ENCODE measurements around the gene PGM2.

PGM2 gene

DNA sequence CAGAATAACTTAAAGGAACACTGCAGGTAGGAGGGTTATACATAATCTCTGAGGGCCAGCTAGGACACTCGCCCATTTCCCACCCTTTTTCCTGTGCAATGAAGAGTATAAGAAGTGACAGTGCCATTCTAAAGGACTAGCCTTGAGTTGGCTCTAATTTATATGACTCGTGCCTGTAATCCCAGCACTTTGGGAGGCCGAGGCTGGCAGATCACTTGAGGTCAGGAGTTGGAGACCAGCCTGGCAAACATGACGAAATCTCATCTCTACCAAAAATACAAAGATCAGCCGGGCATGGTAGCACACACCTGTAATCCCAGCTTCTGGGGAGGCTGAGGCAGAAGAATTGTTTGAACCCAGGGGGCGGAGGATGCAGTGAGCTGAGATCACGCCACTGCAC, 68.8 kb downstream of the PGM2 start:
- in situ Hi-C loops (cut with MboI; ENCODE audit: low sequenced_read_pairs): no loop called here

DNA sequence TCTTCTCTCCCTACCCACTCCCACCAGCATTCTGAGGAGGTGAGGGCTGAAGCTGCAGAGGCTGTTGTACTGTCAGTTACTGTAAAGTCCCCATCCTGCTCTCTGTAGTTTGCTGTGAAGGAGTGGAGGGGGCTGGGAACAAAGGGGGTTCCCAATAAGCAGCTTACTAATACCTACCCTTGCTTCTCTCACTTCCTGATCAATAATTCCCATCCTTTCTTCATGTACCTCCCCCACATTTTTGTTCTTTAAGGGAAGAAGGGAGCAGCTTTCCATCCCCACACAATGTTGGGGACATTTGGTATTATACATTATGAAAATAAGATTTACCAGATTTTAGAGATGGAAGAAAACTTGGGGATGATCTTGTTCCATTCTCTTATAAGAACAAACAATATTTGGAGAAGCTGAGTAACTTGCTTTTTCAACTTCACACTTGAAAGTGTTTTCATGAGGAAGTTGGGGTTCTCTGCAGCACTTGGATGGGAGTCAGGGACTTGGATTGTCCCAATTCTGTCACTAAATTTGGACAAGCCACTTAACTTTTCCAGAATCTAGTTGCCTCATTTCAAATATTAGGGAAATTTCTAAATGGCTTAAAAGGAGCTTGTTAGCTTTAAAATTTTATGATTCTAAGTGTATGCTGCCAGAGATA, 69.8 kb downstream of the PGM2 start:
- in situ Hi-C loops (cut with MboI; ENCODE audit: low sequenced_read_pairs): no loop called here

DNA sequence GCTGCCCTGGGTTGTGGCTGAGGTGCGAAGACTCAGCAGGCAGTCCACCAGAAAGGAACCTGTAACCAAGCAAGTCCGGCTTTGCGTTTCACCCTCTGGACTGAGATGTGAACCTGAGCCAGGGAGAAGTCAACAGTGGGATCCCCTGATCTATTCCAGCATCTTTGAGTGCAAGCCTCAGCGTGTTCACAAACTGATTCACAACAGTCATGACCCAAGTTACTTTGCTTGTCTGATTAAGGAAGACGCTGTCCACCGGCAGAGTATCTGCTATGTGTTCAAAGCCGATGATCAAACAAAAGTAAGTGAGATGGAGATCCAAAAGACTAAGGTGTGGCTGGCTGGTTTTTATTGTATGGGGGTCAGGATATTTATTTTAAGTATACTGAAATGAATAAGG, 75.7 kb downstream of the PGM2 start:
- in situ Hi-C loops (cut with MboI; ENCODE audit: low sequenced_read_pairs): no loop called here

DNA sequence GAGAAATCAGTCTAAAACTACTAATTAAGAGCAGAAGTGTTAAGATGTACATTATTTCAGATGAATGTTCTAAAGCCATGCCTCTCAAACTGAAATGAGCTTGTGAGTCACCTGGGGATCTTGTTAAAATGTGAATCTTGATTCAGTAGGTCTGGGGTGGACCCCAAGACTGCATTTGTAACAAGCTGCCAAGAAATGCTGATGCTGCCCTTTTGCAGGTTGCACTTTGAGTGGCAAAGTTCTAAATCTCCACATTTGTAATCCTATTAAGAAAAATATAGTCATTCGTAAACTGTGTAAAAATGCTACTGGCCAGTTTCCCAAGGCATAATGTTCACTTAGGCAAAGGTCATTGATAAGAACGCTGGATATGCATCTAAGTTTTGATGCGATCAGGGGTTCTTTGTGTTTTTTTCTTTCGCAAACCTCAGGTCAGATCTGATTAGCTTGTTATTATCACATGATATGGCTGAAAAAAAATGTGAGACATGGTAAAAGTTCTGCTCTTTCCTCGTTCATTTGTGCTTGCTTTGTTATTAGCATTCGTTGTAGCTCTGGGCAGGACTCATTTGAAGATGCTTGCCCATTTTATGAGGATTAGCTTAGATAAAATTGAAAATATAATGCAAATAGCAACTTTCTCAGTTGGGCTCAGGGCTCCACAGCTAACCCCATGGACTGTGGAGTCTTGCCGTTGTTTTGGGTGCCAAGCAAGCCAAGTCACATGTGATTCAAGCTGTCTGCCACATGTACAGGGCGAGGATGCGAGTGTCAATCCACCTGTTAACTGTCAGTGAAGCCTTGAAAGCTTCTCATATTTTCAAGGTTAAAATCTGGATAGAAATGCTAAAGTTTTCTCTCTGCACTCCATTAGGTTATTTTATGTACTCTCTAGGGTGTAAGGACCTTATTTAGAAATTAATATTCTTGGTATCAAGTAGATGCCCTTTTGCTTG, 76.5 kb downstream of the PGM2 start:
- in situ Hi-C loops (cut with MboI; ENCODE audit: low sequenced_read_pairs): no loop called here

DNA sequence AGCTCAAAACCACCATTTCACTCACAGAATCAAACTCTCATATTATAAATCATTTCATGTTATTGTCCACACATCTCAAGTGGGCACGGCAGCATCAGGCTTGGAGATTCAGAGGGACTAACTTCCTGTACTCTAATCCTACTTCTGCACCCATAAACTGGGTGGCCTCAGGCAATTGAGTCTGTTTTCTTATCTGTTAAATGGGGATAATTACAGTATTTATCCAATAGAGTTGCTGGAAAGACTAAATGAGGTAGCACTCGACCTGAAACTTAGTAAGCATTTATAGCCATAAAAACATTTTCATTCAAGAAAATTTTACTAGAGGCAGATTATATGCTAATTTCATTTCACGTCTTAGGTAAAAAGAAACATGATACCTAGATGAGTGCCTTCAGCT, 77.4 kb downstream of the PGM2 start:
- in situ Hi-C loops (cut with MboI; ENCODE audit: low sequenced_read_pairs): no loop called here

DNA sequence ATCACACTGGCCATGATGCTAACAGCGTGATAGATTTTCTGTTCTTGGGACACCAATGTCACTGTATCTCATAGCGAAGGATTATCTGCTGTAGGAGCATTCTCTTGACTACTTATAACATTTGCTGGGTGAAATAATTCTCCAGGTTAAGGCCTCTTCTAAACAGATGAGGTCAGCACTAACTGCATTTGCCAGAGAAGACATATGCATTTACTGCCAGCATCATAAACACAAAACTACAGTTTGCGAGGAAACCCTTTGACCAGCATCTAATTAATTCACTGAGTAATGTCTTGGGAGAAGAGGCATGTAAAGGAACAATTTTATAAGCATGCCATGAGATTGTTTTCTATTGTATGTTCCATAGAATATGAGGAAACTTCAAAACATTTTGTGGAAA, 78.3 kb downstream of the PGM2 start:
- in situ Hi-C loops (cut with MboI; ENCODE audit: low sequenced_read_pairs): no loop called here

DNA sequence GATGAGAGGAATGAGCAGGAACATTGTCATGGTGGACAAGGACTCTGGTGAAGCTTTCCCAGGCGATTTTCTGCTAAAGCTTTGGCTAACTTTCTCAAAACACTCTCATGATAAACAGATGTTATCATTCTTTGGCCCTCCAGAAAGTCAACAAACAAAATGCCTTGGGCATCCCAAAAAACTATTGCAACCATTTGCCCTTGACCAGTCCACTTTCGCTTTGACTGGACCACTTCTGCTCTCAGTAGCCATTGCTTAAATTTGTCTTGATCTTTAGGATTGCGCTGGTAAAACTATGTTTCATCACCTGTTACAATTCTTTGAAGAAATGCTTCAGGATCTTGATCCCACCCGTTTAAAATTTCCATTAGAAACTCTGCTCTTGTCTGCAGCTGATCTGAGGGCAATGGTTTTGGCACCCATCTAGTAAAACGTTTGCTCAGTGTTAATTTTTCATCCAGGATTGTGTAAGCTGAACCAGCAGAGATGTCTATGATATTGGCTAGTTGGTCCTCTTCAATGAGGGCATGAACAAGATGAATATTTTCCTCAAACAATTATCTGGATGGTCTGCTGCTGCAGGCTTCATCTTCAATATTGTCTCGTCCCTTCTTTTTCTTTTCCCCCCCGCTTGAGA, 79.2 kb downstream of the PGM2 start:
- in situ Hi-C loops (cut with MboI; ENCODE audit: low sequenced_read_pairs): no loop called here

DNA sequence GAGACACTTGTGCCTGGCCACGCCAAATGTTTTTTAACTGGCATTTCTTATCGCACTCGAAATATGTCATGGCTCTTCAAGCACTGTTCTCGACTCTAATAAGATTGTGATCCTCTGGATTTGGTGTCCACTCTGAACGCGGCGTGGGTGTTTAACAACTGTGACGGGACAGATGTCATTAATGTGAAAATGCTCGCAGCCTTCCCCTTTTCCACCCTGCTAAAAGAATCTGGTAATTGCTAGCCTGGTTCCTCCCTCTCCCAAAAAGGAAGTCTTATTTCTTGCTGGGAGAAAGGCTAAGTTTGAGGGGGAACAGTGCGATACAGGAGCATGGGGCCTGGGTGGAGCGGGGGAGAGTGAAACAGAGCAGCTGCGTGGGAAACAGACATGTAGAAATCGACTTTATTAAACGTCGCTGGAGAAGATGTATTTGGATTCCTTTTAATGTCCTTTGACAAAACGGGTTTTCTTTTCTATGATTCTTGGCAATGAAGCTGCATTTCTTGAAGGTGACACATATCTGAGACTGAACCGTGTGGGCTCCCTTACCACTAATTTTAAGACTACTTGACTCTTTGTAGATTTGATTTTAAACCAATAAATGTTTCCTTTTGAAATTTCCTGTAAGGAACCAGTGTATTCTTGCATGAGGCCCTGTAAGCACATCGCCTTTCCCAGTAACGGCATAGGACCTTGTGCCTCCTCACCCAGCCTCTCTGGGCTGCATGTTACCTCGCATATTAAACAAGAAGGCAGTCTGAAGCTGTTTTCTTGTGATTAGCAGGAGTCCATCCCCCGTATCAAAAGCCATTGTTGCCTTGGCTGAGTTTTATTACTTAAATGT, 82.2 kb downstream of the PGM2 start:
- in situ Hi-C loops (cut with MboI; ENCODE audit: low sequenced_read_pairs): no loop called here

DNA sequence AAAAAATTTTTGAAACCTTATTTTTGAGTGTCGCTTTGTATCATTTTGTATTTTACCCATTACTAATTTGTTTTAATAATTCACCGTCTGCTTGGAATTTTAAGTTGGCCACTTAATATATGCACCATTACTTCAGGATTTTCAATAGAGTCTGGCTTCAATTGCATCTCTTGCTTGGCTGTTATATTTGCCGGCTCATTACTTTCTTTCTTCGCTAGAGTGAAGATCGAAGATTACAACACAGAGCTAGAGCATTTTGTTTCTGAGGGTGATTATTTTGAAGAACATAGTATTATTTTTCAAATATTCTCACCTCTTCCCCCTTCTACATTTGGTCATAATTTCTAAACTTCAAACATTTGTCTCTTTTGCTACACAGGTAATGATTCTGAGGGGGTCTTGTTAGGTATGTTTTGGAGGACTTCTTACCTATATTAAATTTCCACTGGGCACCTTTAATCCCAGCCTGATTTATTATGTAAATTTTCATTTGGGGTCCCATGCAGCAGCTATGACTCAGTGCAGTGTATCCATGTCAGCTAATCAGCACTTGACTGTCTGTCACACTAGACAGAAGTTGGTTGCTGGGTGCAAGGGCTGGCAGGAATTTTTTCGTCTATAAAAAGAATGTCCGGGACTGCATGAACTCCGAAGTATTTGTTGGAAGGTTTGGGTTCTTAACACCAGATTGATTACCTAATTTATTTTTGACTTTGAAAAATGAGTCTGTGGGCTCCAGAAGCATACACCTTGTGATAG, 83.0 kb downstream of the PGM2 start:
- in situ Hi-C loops (cut with MboI; ENCODE audit: low sequenced_read_pairs): no loop called here

DNA sequence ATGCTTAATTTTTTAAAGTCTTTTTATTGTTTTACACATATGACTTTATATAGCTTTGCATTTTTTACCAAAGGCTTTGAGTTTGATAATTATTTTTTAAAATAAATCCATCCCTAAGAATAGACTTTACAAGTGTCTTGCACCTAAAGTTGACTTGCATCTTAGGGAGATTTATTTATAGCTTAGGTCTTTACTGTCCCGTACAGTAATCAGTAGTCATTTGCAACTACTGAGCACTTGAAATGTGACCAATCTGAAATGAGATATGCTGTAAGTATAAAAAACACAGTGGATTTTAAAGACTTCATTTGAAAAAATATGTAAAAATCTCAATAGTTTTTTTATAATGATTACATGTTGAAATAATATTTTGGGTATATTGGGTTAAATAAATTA, 83.6 kb downstream of the PGM2 start:
- in situ Hi-C loops (cut with MboI; ENCODE audit: low sequenced_read_pairs): no loop called here

Measured in HL-60/S4 treated with retinoic acid at 250 ng/mL for 4 days and 3 days (cell line).